Fibroblast of lung (primary cell): ENCODE data around the gene MAML2.

ENCODE experiments used
- EZH2 ChIP-seq: IDR thresholded peaks from 2 replicates; pipeline ENCODE4 v1.5.1; 2012; ENCODE audit warnings: low read length, control low read depth, mild to moderate bottlenecking; ENCODE audit errors: missing control alignments
- TF ChIP-seq, protein P1 (sequence below), 2 donors: IDR thresholded peaks in 1 of 2; conservative IDR thresholded peaks in 1 of 2; 1 replicate in 1 of 2; 2 replicates in 1 of 2; pipeline ENCODE4 v1.5.1; 2011 to 2012; ENCODE audit warnings: low read length in 2 of 2, control low read depth in 1 of 2, inconsistent platforms in 1 of 2, low read depth in 1 of 2, mild to moderate bottlenecking in 1 of 2

DNA sequence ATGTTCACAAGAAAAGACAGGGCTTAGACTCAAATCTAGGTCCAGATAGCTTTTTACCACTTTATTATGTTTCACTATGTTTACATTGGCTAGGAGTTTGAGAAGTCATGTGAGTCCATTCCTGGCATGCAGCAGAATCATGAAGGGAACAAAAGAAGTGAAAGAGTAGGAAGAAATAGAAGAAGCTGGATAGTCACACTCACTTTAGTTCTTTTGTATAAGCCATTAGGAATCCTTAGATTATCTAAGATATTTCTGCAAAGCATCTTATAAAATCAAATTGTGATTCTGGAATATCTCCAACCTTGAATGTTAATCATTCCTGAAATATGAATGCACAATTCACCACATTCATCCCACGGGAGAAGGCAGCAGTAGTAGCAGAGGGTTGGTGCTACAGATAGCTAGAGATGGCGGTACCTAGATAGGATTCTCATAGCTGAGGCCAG is 31.9 kb downstream of the MAML2 start:
- TF ChIP-seq, protein P1, sequence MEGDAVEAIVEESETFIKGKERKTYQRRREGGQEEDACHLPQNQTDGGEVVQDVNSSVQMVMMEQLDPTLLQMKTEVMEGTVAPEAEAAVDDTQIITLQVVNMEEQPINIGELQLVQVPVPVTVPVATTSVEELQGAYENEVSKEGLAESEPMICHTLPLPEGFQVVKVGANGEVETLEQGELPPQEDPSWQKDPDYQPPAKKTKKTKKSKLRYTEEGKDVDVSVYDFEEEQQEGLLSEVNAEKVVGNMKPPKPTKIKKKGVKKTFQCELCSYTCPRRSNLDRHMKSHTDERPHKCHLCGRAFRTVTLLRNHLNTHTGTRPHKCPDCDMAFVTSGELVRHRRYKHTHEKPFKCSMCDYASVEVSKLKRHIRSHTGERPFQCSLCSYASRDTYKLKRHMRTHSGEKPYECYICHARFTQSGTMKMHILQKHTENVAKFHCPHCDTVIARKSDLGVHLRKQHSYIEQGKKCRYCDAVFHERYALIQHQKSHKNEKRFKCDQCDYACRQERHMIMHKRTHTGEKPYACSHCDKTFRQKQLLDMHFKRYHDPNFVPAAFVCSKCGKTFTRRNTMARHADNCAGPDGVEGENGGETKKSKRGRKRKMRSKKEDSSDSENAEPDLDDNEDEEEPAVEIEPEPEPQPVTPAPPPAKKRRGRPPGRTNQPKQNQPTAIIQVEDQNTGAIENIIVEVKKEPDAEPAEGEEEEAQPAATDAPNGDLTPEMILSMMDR (conservative IDR thresholded peaks at IDR 0.05 in 1 of 2, IDR thresholded peaks at IDR 0.05 in 1 of 2; ENCODE audit: low read depth in 1 of 2, low read length in 2 of 2): no peak
- TF ChIP-seq EZH2: no peak
